Upper lobe of left lung (tissue), 4 donors: Measurements from ENCODE around the gene KIF18A.

Experiments used
- POLR2A ChIP-seq, 4 donors: fragments of 450-650 bp; IDR thresholded peaks; one replicate each; pipeline ENCODE4 v1.5.1; 2016 to 2017; ENCODE audit warnings: antibody characterized with exemption in 4 of 4, mild to moderate bottlenecking in 2 of 4
- TF ChIP-seq, protein P1 (sequence below), 6 experiments: fragments of 450-650 bp in 4 of 6; fragments of 200-600 bp in 2 of 6; sonication (generic) in 2 of 6; IDR thresholded peaks; one replicate each; pipeline ENCODE4 v1.5.1; 2016 to 2019; ENCODE audit warnings: antibody characterized with exemption in 6 of 6

DNA sequence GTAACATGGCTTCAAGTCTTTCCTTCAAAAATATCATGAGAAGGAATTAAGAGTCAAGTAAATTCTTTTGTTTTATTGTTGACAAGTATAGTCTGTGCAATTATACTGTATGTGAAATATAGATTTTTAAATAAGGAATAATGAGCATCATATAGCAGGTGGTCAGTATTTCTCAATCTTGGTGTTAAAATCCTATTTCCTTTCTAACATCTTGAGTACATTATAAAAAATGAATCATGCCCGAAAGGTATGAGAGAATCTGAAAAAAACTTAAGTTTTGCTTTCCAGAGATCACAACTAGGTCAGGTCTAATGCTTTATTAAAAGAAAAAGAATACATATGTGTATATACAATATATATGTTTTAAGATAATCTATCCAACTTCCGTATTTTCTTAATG, 53.1 kb downstream of the KIF18A start:
- TF ChIP-seq, protein P1, sequence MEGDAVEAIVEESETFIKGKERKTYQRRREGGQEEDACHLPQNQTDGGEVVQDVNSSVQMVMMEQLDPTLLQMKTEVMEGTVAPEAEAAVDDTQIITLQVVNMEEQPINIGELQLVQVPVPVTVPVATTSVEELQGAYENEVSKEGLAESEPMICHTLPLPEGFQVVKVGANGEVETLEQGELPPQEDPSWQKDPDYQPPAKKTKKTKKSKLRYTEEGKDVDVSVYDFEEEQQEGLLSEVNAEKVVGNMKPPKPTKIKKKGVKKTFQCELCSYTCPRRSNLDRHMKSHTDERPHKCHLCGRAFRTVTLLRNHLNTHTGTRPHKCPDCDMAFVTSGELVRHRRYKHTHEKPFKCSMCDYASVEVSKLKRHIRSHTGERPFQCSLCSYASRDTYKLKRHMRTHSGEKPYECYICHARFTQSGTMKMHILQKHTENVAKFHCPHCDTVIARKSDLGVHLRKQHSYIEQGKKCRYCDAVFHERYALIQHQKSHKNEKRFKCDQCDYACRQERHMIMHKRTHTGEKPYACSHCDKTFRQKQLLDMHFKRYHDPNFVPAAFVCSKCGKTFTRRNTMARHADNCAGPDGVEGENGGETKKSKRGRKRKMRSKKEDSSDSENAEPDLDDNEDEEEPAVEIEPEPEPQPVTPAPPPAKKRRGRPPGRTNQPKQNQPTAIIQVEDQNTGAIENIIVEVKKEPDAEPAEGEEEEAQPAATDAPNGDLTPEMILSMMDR (IDR thresholded peaks at IDR 0.05): no peak
- no peak for TF ChIP-seq POLR2A (IDR thresholded peaks at IDR 0.05)
